K562 (cell line): ENCODE results near the gene PLCB4. TPM values are rescaled to one million over a fixed set of nuclear protein-coding genes. Genes with fewer than 3 reads are reported as not detected.

ENCODE experiments used
- ATAC-seq: fragments of 200-7000 bp; cut with Tn5 transposase; 3 replicates; pipeline ENCODE4 v1.9.1; 2020; ENCODE audit warnings: moderate library complexity
- BruUV-seq: library from RNA; stranded (reverse); fragments of 400-500 nt; replicated peaks from 2 replicates; lab custom pipeline; 2021; lab: Mats Ljungman, UMichigan
- CTCF ChIA-PET: fragments of 300-600 bp; formaldehyde crosslinking; extraction: SDS; loops from one replicate; lab custom pipeline; 2021; ENCODE audit warnings: low intra/inter-chr PET ratio; lab: Yijun Ruan, JAX
- POLR2A ChIA-PET: fragments of 300-600, 350-650 bp; sonication (Branson Sonifier 250); formaldehyde crosslinking; extraction: SDS; loops from one replicate; lab custom pipeline; 2021; ENCODE audit warnings: antibody characterized with exemption, inconsistent platforms; lab: Yijun Ruan, JAX
- DNase-seq, 4 experiments: peaks; one replicate each; pipeline versions ENCODE4 v3.0.0 to v3.0.0-alpha.2; 2011 to 2018; ENCODE audit warnings: low spot score in 3 of 4, mixed read lengths in 3 of 4; ENCODE audit errors: extremely low read depth in 1 of 4
- FAIRE-seq: peaks from 2 replicates; lab custom pipeline; 2011; peaks lifted over from hg19 to GRCh38; lab: Jason Lieb, UNC
- H2AFZ ChIP-seq: 2 replicates; pipeline ENCODE4 v1.6.0; 2011; ENCODE audit warnings: low read depth, low read length, control low read depth, inconsistent platforms
- H3K27ac ChIP-seq: fragments of 200-600 bp; 3 replicates; pipeline ENCODE4 v1.8.0; 2011; ENCODE audit warnings: low read depth, mild to moderate bottlenecking, control low read depth, inconsistent platforms, low read length, moderate library complexity, mixed read lengths; ENCODE audit errors: extremely low read depth
- H3K27me3 ChIP-seq, 2 experiments: fragments of 300-600 bp in 1 of 2; 2 replicates in 1 of 2; 3 replicates in 1 of 2; pipeline versions ENCODE4 v1.6.0 to v1.8.0; 2011; ENCODE audit warnings: inconsistent platforms in 2 of 2, low read length in 2 of 2, mild to moderate bottlenecking in 1 of 2, mixed read lengths in 1 of 2, moderate library complexity in 1 of 2; ENCODE audit not compliant: control insufficient read depth in 2 of 2, insufficient read depth in 2 of 2
- H3K36me3 ChIP-seq: fragments of 300-600 bp; 3 replicates; pipeline ENCODE4 v1.8.0; 2011; ENCODE audit warnings: mild to moderate bottlenecking, low read length, inconsistent platforms; ENCODE audit not compliant: control insufficient read depth, insufficient read depth
- H3K4me1 ChIP-seq, 2 experiments: fragments of 200-600 bp in 1 of 2; replicated peaks in 1 of 2; 2 replicates in 1 of 2; 3 replicates in 1 of 2; pipeline versions ENCODE4 v1.5.1 to v1.8.0; 2011; ENCODE audit warnings: inconsistent platforms in 2 of 2, low read length in 2 of 2, mild to moderate bottlenecking in 1 of 2, mixed read lengths in 1 of 2, moderate library complexity in 1 of 2; ENCODE audit not compliant: control insufficient read depth in 2 of 2, insufficient read depth in 2 of 2
- H3K4me2 ChIP-seq: 2 replicates; pipeline ENCODE4 v1.6.1; 2011; ENCODE audit warnings: low read length, control low read depth, inconsistent platforms, mixed read lengths; ENCODE audit not compliant: insufficient read depth
- H3K4me3 ChIP-seq: fragments of 200-600 bp; sonication (generic), shearing (Covaris generic); 2 replicates; pipeline ENCODE4 v1.5.1; 2016; ENCODE audit warnings: control low read depth, inconsistent platforms
- H3K79me2 ChIP-seq: fragments of 200-600 bp; 3 replicates; pipeline ENCODE4 v1.8.0; 2011; ENCODE audit warnings: low read length, inconsistent platforms; ENCODE audit not compliant: control insufficient read depth, insufficient read depth
- H3K9ac ChIP-seq, 2 experiments: 2 replicates each; pipeline versions ENCODE4 v1.6.0 to v1.6.1; 2011; ENCODE audit warnings: low read depth in 2 of 2, low read length in 2 of 2, control low read depth in 1 of 2, inconsistent platforms in 1 of 2, mild to moderate bottlenecking in 1 of 2, mixed read lengths in 1 of 2; ENCODE audit not compliant: insufficient read depth in 1 of 2
- H3K9me1 ChIP-seq: one replicate; pipeline ENCODE4 v1.6.0; 2011; ENCODE audit warnings: inconsistent platforms, mild to moderate bottlenecking, low read length, moderate library complexity; ENCODE audit not compliant: control insufficient read depth, insufficient read depth
- H3K9me3 ChIP-seq: replicated peaks from 2 replicates; pipeline ENCODE4 v1.5.1; 2011; ENCODE audit warnings: low read depth, low read length, inconsistent platforms; ENCODE audit not compliant: control insufficient read depth, insufficient read depth
- H4K20me1 ChIP-seq: replicated peaks from 2 replicates; pipeline ENCODE4 v1.6.1; 2011; ENCODE audit warnings: low read length, inconsistent platforms, mixed read lengths; ENCODE audit not compliant: control insufficient read depth, insufficient read depth
- CHCHD3 ChIP-seq: fragments of 250-450 bp; sonication (Bioruptor Pico); IDR thresholded peaks from 2 replicates; pipeline ENCODE4 v2.1.2; 2022; ENCODE audit warnings: mild to moderate bottlenecking
- FOXO4 ChIP-seq: fragments of 450-650 bp; formaldehyde crosslinking; IDR thresholded peaks from 2 replicates; pipeline ENCODE4 v1.4.0; 2020; ENCODE audit warnings: mild to moderate bottlenecking, moderate library complexity
- GATAD2A ChIP-seq: fragments of 450-650 bp; IDR thresholded peaks from 2 replicates; pipeline ENCODE4 v1.6.1; 2017
- HEY1 ChIP-seq: fragments of 250-450 bp; sonication (Bioruptor Pico); IDR thresholded peaks from 2 replicates; pipeline ENCODE4 v1.5.0; 2020; ENCODE audit warnings: mild to moderate bottlenecking, moderate library complexity, borderline replicate concordance
- HMGN3 ChIP-seq: IDR thresholded peaks from 2 replicates; pipeline ENCODE4 v1.6.1; 2011; ENCODE audit warnings: borderline replicate concordance, low read depth, mild to moderate bottlenecking, mixed read lengths, low read length; ENCODE audit not compliant: insufficient read length; ENCODE audit errors: extremely low read depth
- LCOR ChIP-seq: sonication (generic); formaldehyde crosslinking; IDR thresholded peaks from 2 replicates; pipeline ENCODE4 v1.8.0; 2022; ENCODE audit warnings: mild to moderate bottlenecking, missing genetic modification reagents
- MYC ChIP-seq, 2 experiments: fragments of 250-450 bp in 1 of 2; sonication (Bioruptor Pico) in 1 of 2; IDR thresholded peaks; 2 replicates each; pipeline versions ENCODE4 v1.5.1 to v1.6.1; 2012 to 2021; ENCODE audit warnings: low read depth in 2 of 2, borderline replicate concordance in 1 of 2, improper control_type of control experiment in 1 of 2, low read length in 1 of 2, mild to moderate bottlenecking in 1 of 2, moderate library complexity in 1 of 2
- RAD21 ChIP-seq, 2 experiments: fragments of 250-450 bp in 1 of 2; fragments of 450-650 bp in 1 of 2; sonication (Bioruptor Pico) in 1 of 2; formaldehyde crosslinking in 1 of 2; IDR thresholded peaks in 1 of 2; conservative IDR thresholded peaks in 1 of 2; 2 replicates each; pipeline versions ENCODE4 v1.4.0 to v1.8.0; 2020 to 2022; ENCODE audit warnings: mild to moderate bottlenecking in 2 of 2, moderate library complexity in 1 of 2
- RBM25 ChIP-seq: fragments of 200-400 bp; formaldehyde crosslinking; IDR thresholded peaks from 2 replicates; pipeline ENCODE4 v1.6.1; 2018; ENCODE audit warnings: low read length, low read depth, moderate library complexity; ENCODE audit not compliant: severe bottlenecking
- SAFB2 ChIP-seq: fragments of 200-400 bp; formaldehyde crosslinking; IDR thresholded peaks from 2 replicates; pipeline ENCODE4 v1.6.1; 2018; ENCODE audit warnings: borderline replicate concordance, low read length, low read depth, moderate library complexity; ENCODE audit not compliant: severe bottlenecking
- ZNF121 ChIP-seq: sonication (generic); formaldehyde crosslinking; conservative IDR thresholded peaks from 2 replicates; pipeline ENCODE4 v1.8.0; 2022; ENCODE audit warnings: missing genetic modification reagents
- WGBS: fragments of 100-300 bp; shearing (Covaris generic); methylation state at CpG from one replicate; pipeline ENCODE4 v1.1.6; 2016; ENCODE audit warnings: low coverage, mixed read lengths; ENCODE audit not compliant: insufficient coverage; ENCODE audit errors: missing lambda C conversion rate; 5-methylcytosine and 5-hydroxymethylcytosine counted together
- in situ Hi-C: fragments of 300-500 bp; cut with MboI; formaldehyde crosslinking; loops from 4 replicates; pipeline ENCODE4 v1.15.0; 2018; ENCODE audit warnings: inconsistent platforms, mixed read lengths
- intact Hi-C: fragments of 100-400 bp; cut with micrococcal nuclease; formaldehyde crosslinking; loops from 2 replicates; pipeline ENCODE4 v1.14.2; 2022
- polyA plus RNA-seq, 8 experiments: library from polyadenylated mRNA; depleted of rRNA in 4 of 8; stranded (reverse) in 5 of 8; unstranded in 3 of 8; fragments of >200 nt; fragmentation: Nextera tagmentation in 2 of 8; fragmentation: Illumina TruSeq in 1 of 8; extraction: Ambion mirVana in 2 of 8; extraction: Trizol in 1 of 8; gene quantifications; 2 replicates each; pipeline versions ENCODE4 v1.2.1 to v1.2.3, GENCODE V29; 2011 to 2014; ENCODE audit warnings: inconsistent platforms in 1 of 8, missing spikeins in 1 of 8
- total RNA-seq, 7 experiments: library from RNA; depleted of rRNA in 6 of 7; stranded (reverse); fragments of >200 nt in 6 of 7; fragmentation: Illumina TruSeq in 2 of 7; extraction: Trizol in 2 of 7; gene quantifications; 2 replicates each; pipeline versions ENCODE4 v1.2.1 to v1.2.3, GENCODE V29; 2011 to 2021; ENCODE audit warnings: low replicate concordance in 1 of 7
- TF ChIP-seq, protein P1 (sequence below): fragments of 250-450 bp; sonication (Bioruptor Pico); IDR thresholded peaks from 2 replicates; pipeline ENCODE4 v1.8.0; 2022; ENCODE audit warnings: moderate library complexity, mild to moderate bottlenecking, inconsistent platforms

Gene PLCB4
- total and polyA plus RNA-seq, 9 of the 15 experiments (the other 6 are each of a cell fraction or from before 2014, with no cell fraction given) = 0.20 to 2.9 (median 0.52) TPM

- no peaks in the 10 kb centered on the region for H3K9me1 ChIP-seq
- ChIA-PET POLR2A (no interaction called here), CTCF (no interaction called here)
- BruUV-seq = no TSS peak
- no peak overlapping the region for H3K4me3 ChIP-seq
- no peaks in the 10 kb centered on the region for H3K27me3 ChIP-seq
- H3K4me1 ChIP-seq = no peaks in the 10 kb centered on the region; a peak in 1 of 5 replicates
- WGBS = 73% methylated on average over 1 of the region's 4 CpGs
- no peak overlapping the region for H3K9ac ChIP-seq
- H3K79me2 ChIP-seq = no peaks in the 10 kb centered on the region
- intact Hi-C loops (no loop called here), in situ Hi-C loops (no loop called here)
- no peak overlapping the region for H2AFZ ChIP-seq
- no peaks in the 10 kb centered on the region for H3K36me3 ChIP-seq
- no peaks in the 10 kb centered on the region for H4K20me1 ChIP-seq
- FAIRE-seq (no peak), ATAC-seq (no peak), DNase-seq (no peak)
- TF ChIP-seq RBM25 (peak; percentile 3), ZNF121 (CRISPR knock-in tag) (no peak), RAD21 (CRISPR knock-in tag; conservative IDR thresholded peaks at IDR 0.05 in 1 of 2, IDR thresholded peaks at IDR 0.05 in 1 of 2) (no peak), CHCHD3 (no peak), MYC (IDR thresholded peaks at IDR 0.05; ENCODE audit: low read depth, low read length) (no peak), MYC (CRISPR knock-in tag; IDR thresholded peaks at IDR 0.05; ENCODE audit: borderline replicate concordance, low read depth) (no peak), GATAD2A (no peak)
- H3K27ac ChIP-seq = no peak overlapping the region
- no peak overlapping the region for H3K4me2 ChIP-seq
- no peaks in the 10 kb centered on the region for H3K9me3 ChIP-seq
Measured at GRCh38 chr20:9024606-9025005, 44.3 kb upstream of the PLCB4 start.

GRCh38 chr20:9025011-9025410 lies 43.9 kb upstream of the PLCB4 start:
- WGBS = 62% methylated on average over 2 of the region's 5 CpGs
- H3K9me1 ChIP-seq = no peaks in the 10 kb centered on the region
- DNase-seq = no peak
- in situ Hi-C loops = no loop called here
- peak overlapping the region; percentile 76; the same call in 1 of the 2 replicates for H2AFZ ChIP-seq
- no peaks in the 10 kb centered on the region; a peak in 1 of 5 replicates for H3K4me1 ChIP-seq
- H3K79me2 ChIP-seq = no peaks in the 10 kb centered on the region
- H3K36me3 ChIP-seq = no peaks in the 10 kb centered on the region
- no peak overlapping the region for H3K4me2 ChIP-seq
- POLR2A ChIA-PET = no interaction called here
- no peak for ATAC-seq
- no peak overlapping the region for H3K9ac ChIP-seq
- intact Hi-C loops = no loop called here
- no peaks in the 10 kb centered on the region for H3K27me3 ChIP-seq
- H3K27ac ChIP-seq = no peak overlapping the region
- BruUV-seq = no TSS peak
- no peak overlapping the region for H3K4me3 ChIP-seq
- H3K9me3 ChIP-seq = no peaks in the 10 kb centered on the region
- FAIRE-seq = no peak
- CTCF ChIA-PET = no interaction called here
- no peaks in the 10 kb centered on the region for H4K20me1 ChIP-seq
- TF ChIP-seq, protein P1, sequence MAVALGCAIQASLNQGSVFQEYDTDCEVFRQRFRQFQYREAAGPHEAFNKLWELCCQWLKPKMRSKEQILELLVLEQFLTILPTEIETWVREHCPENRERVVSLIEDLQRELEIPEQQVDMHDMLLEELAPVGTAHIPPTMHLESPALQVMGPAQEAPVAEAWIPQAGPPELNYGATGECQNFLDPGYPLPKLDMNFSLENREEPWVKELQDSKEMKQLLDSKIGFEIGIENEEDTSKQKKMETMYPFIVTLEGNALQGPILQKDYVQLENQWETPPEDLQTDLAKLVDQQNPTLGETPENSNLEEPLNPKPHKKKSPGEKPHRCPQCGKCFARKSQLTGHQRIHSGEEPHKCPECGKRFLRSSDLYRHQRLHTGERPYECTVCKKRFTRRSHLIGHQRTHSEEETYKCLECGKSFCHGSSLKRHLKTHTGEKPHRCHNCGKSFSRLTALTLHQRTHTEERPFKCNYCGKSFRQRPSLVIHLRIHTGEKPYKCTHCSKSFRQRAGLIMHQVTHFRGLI (CRISPR knock-in tag) = no peak
- TF ChIP-seq HMGN3 (no peak), SAFB2 (no peak), FOXO4 (CRISPR knock-in tag) (no peak), HEY1 (CRISPR knock-in tag) (no peak), LCOR (no peak)
